Panc1 (cell line): ENCODE measurements around the gene TCEA3. TPM values are rescaled to one million over a fixed set of nuclear protein-coding genes. Genes with fewer than 3 reads are reported as not detected.

Experiments used
- ATAC-seq: fragments of 200-7000 bp; cut with Tn5 transposase; 2 replicates; pipeline ENCODE4 v1.9.1; 2020; ENCODE audit warnings: mild to moderate bottlenecking, moderate library complexity
- BruUV-seq: library from RNA; stranded (reverse); fragments of 400-500 nt; replicated peaks from 2 replicates; lab custom pipeline; 2021; lab: Mats Ljungman, UMichigan
- CTCF ChIA-PET: fragments of 300-600 bp; sonication (Branson Sonifier 250); formaldehyde crosslinking; loops from one replicate; lab custom pipeline; 2022; ENCODE audit warnings: antibody characterized with exemption; lab: Charles Lee
- POLR2A ChIA-PET: fragments of 300-600 bp; sonication (Branson Sonifier 250); formaldehyde crosslinking; loops from one replicate; lab custom pipeline; 2022; ENCODE audit warnings: antibody characterized with exemption; lab: Charles Lee
- DNase-seq: peaks from one replicate; pipeline ENCODE4 v3.0.0-alpha.2; 2010; ENCODE audit warnings: low read depth, low spot score
- H3K27ac ChIP-seq: 2 replicates; pipeline ENCODE4 v1.5.1; 2011; ENCODE audit warnings: mild to moderate bottlenecking, low read length, inconsistent platforms
- H3K27me3 ChIP-seq: fragments of 200-500 bp; sonication (Bioruptor generic); 2 replicates; pipeline ENCODE4 v1.6.0; 2014; ENCODE audit warnings: low read length, inconsistent platforms; ENCODE audit not compliant: control insufficient read depth, insufficient read depth
- H3K36me3 ChIP-seq: fragments of 200-500 bp; sonication (Bioruptor generic); 2 replicates; pipeline ENCODE4 v1.5.1; 2014; ENCODE audit warnings: inconsistent platforms, mild to moderate bottlenecking, low read length, moderate library complexity; ENCODE audit not compliant: control insufficient read depth, insufficient read depth
- H3K4me1 ChIP-seq: 2 replicates; pipeline ENCODE4 v1.5.1; 2011; ENCODE audit warnings: inconsistent platforms, mild to moderate bottlenecking, low read length, moderate library complexity; ENCODE audit not compliant: control insufficient read depth, insufficient read depth
- H3K4me3 ChIP-seq, 2 experiments: 2 replicates each; pipeline ENCODE4 v1.5.1; 2011 to 2012; ENCODE audit warnings: low read depth in 2 of 2, low read length in 2 of 2, mild to moderate bottlenecking in 2 of 2, inconsistent platforms in 1 of 2, moderate library complexity in 1 of 2
- H3K9me3 ChIP-seq: fragments of 200-500 bp; sonication (Bioruptor generic); 2 replicates; pipeline ENCODE4 v1.5.1; 2014; ENCODE audit warnings: low read depth, mild to moderate bottlenecking, inconsistent platforms, low read length, moderate library complexity; ENCODE audit not compliant: control insufficient read depth, insufficient read depth
- CTCF ChIP-seq: fragments of 450-650 bp; IDR thresholded peaks from 2 replicates; pipeline ENCODE4 v1.5.1; 2017; ENCODE audit warnings: mild to moderate bottlenecking
- POLR2AphosphoS5 ChIP-seq: IDR thresholded peaks from 2 replicates; pipeline ENCODE4 v1.6.1; 2012; ENCODE audit warnings: mild to moderate bottlenecking, low read depth, low read length, moderate library complexity
- SIN3A ChIP-seq: IDR thresholded peaks from 2 replicates; pipeline ENCODE4 v1.6.1; 2012; ENCODE audit warnings: low read depth, mild to moderate bottlenecking, low read length, moderate library complexity, borderline replicate concordance; ENCODE audit not compliant: insufficient read depth
- TCF7L2 ChIP-seq: IDR thresholded peaks from 2 replicates; pipeline ENCODE4 v1.6.1; 2011; ENCODE audit warnings: mild to moderate bottlenecking, low read depth, low read length, inconsistent platforms
- in situ Hi-C: cut with HindIII; loops from 2 replicates; pipeline ENCODE4 v1.10.0; 2016; ENCODE audit warnings: low sequenced_read_pairs, low pct_unique_long_range_greater_than_20kb
- intact Hi-C: fragments of 100-400 bp; cut with micrococcal nuclease; formaldehyde crosslinking; loops from one replicate; pipeline ENCODE4 v1.10.0; 2022; ENCODE audit not compliant: unreplicated experiment
- total RNA-seq: library from RNA; stranded (reverse); gene quantifications from one replicate; pipeline ENCODE4 v1.2.1, GENCODE V29; 2021; ENCODE audit not compliant: unreplicated experiment
- TF ChIP-seq, protein P1 (sequence below), 2 experiments: IDR thresholded peaks; 2 replicates each; pipeline ENCODE4 v1.6.1; 2011 to 2012; ENCODE audit warnings: low read depth in 2 of 2, control low read depth in 1 of 2, low read length in 1 of 2, mild to moderate bottlenecking in 1 of 2, moderate library complexity in 1 of 2; ENCODE audit not compliant: insufficient read depth in 1 of 2

Gene TCEA3
- total RNA-seq, 1 experiment from 2014 or later: 8.3 TPM

DNA sequence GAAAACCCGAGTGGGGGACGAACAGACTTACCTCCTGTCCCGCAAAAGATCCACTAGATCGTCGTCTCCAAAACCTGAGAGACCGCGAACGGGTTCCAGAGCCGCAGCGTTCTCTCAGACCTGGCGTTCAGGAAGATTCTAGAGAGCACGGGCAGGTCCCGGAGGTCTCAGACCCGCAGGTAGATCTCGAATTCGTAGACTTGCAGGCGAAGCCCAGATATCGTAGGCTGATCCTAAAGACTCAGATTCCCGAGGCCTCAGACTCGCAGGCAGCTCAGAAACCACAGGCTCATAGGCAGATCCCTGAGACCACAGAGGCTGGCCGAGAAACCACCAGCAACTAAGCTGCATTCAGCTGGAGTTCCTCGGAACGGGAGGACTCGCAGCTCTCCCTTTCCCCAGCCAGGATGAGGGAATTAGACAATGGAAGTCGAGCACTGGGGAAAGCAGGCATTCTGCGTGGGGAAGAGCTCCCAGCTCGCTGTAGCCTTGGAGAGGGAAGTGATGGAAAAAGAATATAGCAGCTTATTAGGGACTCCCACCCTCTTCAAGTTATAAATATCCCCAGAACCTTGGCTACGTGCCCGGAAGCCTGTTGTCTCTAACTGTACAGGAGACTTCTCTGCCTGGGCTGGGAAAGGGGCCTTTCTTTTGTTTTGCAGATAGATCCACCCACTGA lies 55.1 kb downstream of the TCEA3 start, which contains the start of gene ZNF436:
TSS of gene ZNF436 (minus strand) at position 502 of the 679 bp plus-strand sequence. CDS start 1,831 bp downstream, outside the sequence.
- no peaks in the 10 kb centered on the region for H3K27me3 ChIP-seq
- DNase-seq (no peak), ATAC-seq (no peak)
- POLR2A ChIA-PET: interaction anchor here (0.8 kb wide), 1 partner anchor 33 kb away, joined by 3 read pairs; no protein-coding TSS in a partner anchor
- H3K9me3 ChIP-seq: peaks cover 17% of the 10 kb centered on the region
- peaks cover 42% of the 10 kb centered on the region for H3K4me1 ChIP-seq
- H3K27ac ChIP-seq: peak within 1 kb of the TSS; percentile 99
- CTCF ChIA-PET: no interaction called here
- in situ Hi-C loops: no loop called here
- no TSS peak for BruUV-seq
- peak within 1 kb of the TSS; percentile 92 to 100 for H3K4me3 ChIP-seq
- intact Hi-C loops: no loop called here
- TF ChIP-seq POLR2AphosphoS5 (peak; percentile 12; the same call in 1 of the 2 replicates), CTCF (no peak)
- peaks cover 3% of the 10 kb centered on the region; the same call in 1 of the 2 replicates for H3K36me3 ChIP-seq

DNA sequence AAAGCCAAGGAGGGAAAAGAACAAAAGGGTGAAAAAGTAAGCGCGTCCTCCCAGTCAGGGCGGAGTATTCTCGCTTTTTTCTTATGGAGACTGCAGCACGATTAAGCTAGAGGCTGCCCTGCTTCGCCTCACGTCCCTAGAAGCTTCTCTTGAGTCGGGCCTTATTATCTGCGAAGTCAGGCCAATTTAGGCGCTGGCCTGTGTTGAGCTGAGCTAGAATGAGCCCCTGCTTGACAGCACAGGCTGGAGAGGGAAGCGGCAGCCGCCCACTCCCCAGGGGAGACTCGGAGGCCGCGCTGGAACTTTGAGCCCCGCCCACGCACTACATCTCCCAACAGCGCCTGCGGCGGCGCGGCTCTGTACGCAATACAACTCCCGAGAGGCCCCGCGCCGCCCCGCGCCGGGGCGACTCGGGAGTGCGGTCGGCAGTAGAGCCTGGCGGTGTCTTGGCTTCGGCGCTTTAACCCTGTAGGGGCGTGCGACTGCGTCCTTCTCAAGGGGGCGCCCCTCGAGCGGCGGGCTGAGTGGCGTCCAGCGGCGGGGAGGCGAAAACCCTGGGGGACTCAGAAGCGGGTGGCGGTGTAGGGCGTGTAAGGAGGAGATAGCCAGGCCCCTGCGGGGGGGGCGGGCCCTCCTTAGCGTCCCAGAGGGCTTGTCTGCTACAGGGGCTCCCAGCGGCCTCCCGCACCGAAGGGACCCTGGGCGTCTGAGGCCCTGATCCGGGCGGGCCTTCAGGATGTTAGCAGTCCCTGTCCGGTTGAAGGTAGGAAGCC lies 55.8 kb downstream of the TCEA3 start:
- POLR2A ChIA-PET: interaction anchor here (0.5 to 0.9 kb wide), 2 partner anchors 14 to 24 kb away, joined by 4 to 6 read pairs; partner anchors contain the start of gene HNRNPR
- TF ChIP-seq SIN3A: peak; percentile 87
- peak; percentile 94 for TF ChIP-seq POLR2AphosphoS5
- peak; percentile 23; the same call in 1 of the 2 replicates for TF ChIP-seq TCF7L2
- TF ChIP-seq, protein P1, sequence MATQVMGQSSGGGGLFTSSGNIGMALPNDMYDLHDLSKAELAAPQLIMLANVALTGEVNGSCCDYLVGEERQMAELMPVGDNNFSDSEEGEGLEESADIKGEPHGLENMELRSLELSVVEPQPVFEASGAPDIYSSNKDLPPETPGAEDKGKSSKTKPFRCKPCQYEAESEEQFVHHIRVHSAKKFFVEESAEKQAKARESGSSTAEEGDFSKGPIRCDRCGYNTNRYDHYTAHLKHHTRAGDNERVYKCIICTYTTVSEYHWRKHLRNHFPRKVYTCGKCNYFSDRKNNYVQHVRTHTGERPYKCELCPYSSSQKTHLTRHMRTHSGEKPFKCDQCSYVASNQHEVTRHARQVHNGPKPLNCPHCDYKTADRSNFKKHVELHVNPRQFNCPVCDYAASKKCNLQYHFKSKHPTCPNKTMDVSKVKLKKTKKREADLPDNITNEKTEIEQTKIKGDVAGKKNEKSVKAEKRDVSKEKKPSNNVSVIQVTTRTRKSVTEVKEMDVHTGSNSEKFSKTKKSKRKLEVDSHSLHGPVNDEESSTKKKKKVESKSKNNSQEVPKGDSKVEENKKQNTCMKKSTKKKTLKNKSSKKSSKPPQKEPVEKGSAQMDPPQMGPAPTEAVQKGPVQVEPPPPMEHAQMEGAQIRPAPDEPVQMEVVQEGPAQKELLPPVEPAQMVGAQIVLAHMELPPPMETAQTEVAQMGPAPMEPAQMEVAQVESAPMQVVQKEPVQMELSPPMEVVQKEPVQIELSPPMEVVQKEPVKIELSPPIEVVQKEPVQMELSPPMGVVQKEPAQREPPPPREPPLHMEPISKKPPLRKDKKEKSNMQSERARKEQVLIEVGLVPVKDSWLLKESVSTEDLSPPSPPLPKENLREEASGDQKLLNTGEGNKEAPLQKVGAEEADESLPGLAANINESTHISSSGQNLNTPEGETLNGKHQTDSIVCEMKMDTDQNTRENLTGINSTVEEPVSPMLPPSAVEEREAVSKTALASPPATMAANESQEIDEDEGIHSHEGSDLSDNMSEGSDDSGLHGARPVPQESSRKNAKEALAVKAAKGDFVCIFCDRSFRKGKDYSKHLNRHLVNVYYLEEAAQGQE (IDR thresholded peaks at IDR 0.05; ENCODE audit: insufficient read depth in 1 of 2, low read depth in 2 of 2, low read length in 1 of 2): no peak
- TF ChIP-seq CTCF: no peak; the same call in 1 of the 2 replicates
- Histone ChIP-seq H3K27ac (peak overlapping the region; percentile 99), H3K4me3 (peak overlapping the region; percentile 92 to 100), H3K27me3 (no peaks in the 10 kb centered on the region), H3K4me1 (peaks cover 39% of the 10 kb centered on the region), H3K36me3 (peaks cover 3% of the 10 kb centered on the region; the same call in 1 of the 2 replicates), H3K9me3 (peaks cover 24% of the 10 kb centered on the region)
- ATAC-seq: peak; percentile 88
- no peak for DNase-seq
- CTCF ChIA-PET: interaction anchor here (0.6 to 2.0 kb wide), 3 partner anchors 25 to 130 kb away, joined by 3 to 7 read pairs (median 7); partner anchors contain the start of gene HNRNPR
- BruUV-seq: no TSS peak
- intact Hi-C loops (no loop called here), in situ Hi-C loops (no loop called here)
